GM13977 (cell line): Measurements from ENCODE around the gene COL4A2.
A peak's percentile ranks its signal among the peaks of the same experiment; 100 is the strongest.

Experiments used
- DNase-seq: peaks from one replicate; pipeline ENCODE4 v3.0.0; 2012; ENCODE audit warnings: low spot score
- in situ Hi-C: fragments of 300-500 bp; cut with MboI; formaldehyde crosslinking; loops from one replicate; pipeline ENCODE4 v1.12.0; 2022; ENCODE audit warnings: low sequenced_read_pairs, low pct_unique_long_range_greater_than_20kb, mixed read lengths, inconsistent platforms; ENCODE audit not compliant: unreplicated experiment
- TF ChIP-seq, protein P1 (sequence below): IDR thresholded peaks from 2 replicates; pipeline ENCODE4 v1.5.1; 2012; ENCODE audit warnings: mild to moderate bottlenecking, control low read depth; ENCODE audit not compliant: insufficient read depth; ENCODE audit errors: extremely low read depth, missing control alignments

The COL4A2 gene

DNA sequence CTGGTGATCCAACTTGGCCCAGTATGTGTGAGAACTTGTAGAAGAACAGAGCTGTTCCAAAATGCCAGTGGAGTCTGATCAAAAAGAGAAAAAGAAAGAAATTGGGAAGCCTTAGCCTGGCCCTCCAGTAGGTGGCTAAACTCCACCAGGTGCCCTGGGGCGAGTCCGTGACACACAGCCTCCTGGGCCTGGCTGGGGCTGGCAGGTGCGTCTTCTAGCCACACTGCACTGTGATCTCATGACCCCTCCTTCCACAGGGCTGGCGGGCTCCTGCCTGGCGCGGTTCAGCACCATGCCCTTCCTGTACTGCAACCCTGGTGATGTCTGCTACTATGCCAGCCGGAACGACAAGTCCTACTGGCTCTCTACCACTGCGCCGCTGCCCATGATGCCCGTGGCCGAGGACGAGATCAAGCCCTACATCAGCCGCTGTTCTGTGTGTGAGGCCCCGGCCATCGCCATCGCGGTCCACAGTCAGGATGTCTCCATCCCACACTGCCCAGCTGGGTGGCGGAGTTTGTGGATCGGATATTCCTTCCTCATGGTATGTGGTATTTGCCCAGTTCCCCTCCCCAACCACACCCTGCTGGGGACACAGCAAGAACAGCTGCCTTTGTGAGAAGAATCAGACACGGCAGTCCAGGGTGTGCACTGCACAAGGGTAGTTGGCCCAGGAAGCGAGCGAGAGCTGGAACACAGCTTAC is 200.7 kb downstream of the COL4A2 start:
- in situ Hi-C loops = no loop called here

GRCh38 chr13:110509478-110509926 is 202.4 kb downstream of the COL4A2 start:
- DNase-seq = no peak
- in situ Hi-C loops = no loop called here
- TF ChIP-seq, protein P1, sequence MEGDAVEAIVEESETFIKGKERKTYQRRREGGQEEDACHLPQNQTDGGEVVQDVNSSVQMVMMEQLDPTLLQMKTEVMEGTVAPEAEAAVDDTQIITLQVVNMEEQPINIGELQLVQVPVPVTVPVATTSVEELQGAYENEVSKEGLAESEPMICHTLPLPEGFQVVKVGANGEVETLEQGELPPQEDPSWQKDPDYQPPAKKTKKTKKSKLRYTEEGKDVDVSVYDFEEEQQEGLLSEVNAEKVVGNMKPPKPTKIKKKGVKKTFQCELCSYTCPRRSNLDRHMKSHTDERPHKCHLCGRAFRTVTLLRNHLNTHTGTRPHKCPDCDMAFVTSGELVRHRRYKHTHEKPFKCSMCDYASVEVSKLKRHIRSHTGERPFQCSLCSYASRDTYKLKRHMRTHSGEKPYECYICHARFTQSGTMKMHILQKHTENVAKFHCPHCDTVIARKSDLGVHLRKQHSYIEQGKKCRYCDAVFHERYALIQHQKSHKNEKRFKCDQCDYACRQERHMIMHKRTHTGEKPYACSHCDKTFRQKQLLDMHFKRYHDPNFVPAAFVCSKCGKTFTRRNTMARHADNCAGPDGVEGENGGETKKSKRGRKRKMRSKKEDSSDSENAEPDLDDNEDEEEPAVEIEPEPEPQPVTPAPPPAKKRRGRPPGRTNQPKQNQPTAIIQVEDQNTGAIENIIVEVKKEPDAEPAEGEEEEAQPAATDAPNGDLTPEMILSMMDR = no peak

More for the DNA sequence above, 200.7 kb downstream of the COL4A2 start:
- no peak for DNase-seq
- TF ChIP-seq, protein P1 = no peak

- DNase-seq = peak; percentile 60
- in situ Hi-C loops = no loop called here
- TF ChIP-seq, protein P1 = no peak
These were observed 203.1 kb downstream of the COL4A2 start for GRCh38 chr13:110509971-110510786.

GRCh38 chr13:110511509-110512181 is 204.6 kb downstream of the COL4A2 start:
- in situ Hi-C loops = no loop called here
- TF ChIP-seq, protein P1 = no peak
- no peak for DNase-seq

DNA sequence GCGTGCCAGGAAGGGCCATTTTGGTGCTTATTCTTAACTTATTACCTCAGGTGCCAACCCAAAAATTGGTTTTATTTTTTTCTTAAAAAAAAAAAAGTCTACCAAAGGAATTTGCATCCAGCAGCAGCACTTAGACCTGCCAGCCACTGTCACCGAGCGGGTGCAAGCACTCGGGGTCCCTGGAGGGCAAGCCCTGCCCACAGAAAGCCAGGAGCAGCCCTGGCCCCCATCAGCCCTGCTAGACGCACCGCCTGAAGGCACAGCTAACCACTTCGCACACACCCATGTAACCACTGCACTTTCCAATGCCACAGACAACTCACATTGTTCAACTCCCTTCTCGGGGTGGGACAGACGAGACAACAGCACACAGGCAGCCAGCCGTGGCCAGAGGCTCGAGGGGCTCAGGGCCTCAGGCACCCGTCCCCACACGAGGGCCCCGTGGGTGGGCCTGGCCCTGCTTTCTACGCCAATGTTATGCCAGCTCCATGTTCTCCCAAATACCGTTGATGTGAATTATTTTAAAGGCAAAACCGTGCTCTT is 205.2 kb downstream of the COL4A2 start:
- in situ Hi-C loops = no loop called here

More for the DNA sequence above, 205.2 kb downstream of the COL4A2 start:
- TF ChIP-seq, protein P1 = no peak
- DNase-seq = no peak
